Spleen (tissue), 11 donors: Measurements from ENCODE around the gene CHCHD6. TPM values are rescaled to one million over a fixed set of nuclear protein-coding genes. Genes with fewer than 3 reads are reported as not detected.

Experiments used
- DNase-seq: peaks from one replicate; pipeline ENCODE4 v3.0.0-alpha.2; 2020
- H3K27ac ChIP-seq, 8 donors: fragments of 200-600 bp; sonication (generic) in 7 of 8; 1 replicate in 4 of 8; 2 replicates in 4 of 8; pipeline versions ENCODE4 v1.5.0 to v1.8.0; 2016 to 2021; ENCODE audit warnings: inconsistent platforms in 4 of 8, mild to moderate bottlenecking in 4 of 8, moderate library complexity in 1 of 8
- H3K27me3 ChIP-seq, 7 donors: fragments of 200-600 bp; sonication (generic) in 6 of 7; replicated peaks in 1 of 7; 1 replicate in 4 of 7; 2 replicates in 3 of 7; pipeline versions ENCODE4 v1.5.0 to v1.8.0; 2016 to 2021; ENCODE audit warnings: inconsistent platforms in 3 of 7, mild to moderate bottlenecking in 1 of 7
- H3K36me3 ChIP-seq, 6 donors: fragments of 200-600 bp; sonication (generic) in 5 of 6; 1 replicate in 4 of 6; 2 replicates in 2 of 6; pipeline versions ENCODE4 v1.5.0 to v1.8.0; 2016 to 2021; ENCODE audit warnings: inconsistent platforms in 2 of 6
- H3K4me1 ChIP-seq, 6 donors: fragments of 200-600 bp; sonication (generic) in 5 of 6; 1 replicate in 3 of 6; 2 replicates in 3 of 6; pipeline versions ENCODE4 v1.5.0 to v1.8.0; 2016 to 2021; ENCODE audit warnings: inconsistent platforms in 3 of 6
- H3K4me3 ChIP-seq, 8 donors: fragments of 200-600 bp; sonication (generic) in 7 of 8; 1 replicate in 4 of 8; 2 replicates in 4 of 8; pipeline versions ENCODE4 v1.5.0 to v1.8.0; 2016 to 2021; ENCODE audit warnings: inconsistent platforms in 4 of 8, mild to moderate bottlenecking in 4 of 8, moderate library complexity in 2 of 8
- H3K9me3 ChIP-seq, 8 donors: fragments of 200-600 bp; sonication (generic) in 7 of 8; 1 replicate in 4 of 8; 2 replicates in 4 of 8; pipeline versions ENCODE4 v1.5.0 to v1.8.0; 2016 to 2021; ENCODE audit warnings: inconsistent platforms in 4 of 8
- POLR2A ChIP-seq, 3 donors: fragments of 450-650 bp; IDR thresholded peaks; one replicate each; pipeline ENCODE4 v1.5.1; 2017; ENCODE audit warnings: antibody characterized with exemption in 3 of 3, mild to moderate bottlenecking in 1 of 3
- POLR2AphosphoS5 ChIP-seq, 3 donors: sonication (generic); formaldehyde crosslinking; IDR thresholded peaks; one replicate each; pipeline ENCODE4 v1.5.1; 2017; ENCODE audit warnings: antibody characterized with exemption in 3 of 3
- WGBS, 5 donors: extraction: QIAGEN DNeasy Blood & Tissue Kit in 3 of 5; methylation state at CpG; one replicate each; pipeline versions ENCODE4 v1.1.5 to v1.1.7; 2013 to 2018; 5-methylcytosine and 5-hydroxymethylcytosine counted together
- intact Hi-C: fragments of 100-400 bp; cut with DNase I; formaldehyde crosslinking; loops from one replicate; pipeline ENCODE4 v1.15.0; 2023; ENCODE audit warnings: low total_unique reads
- polyA plus RNA-seq, 3 donors: library from polyadenylated mRNA; stranded (reverse); fragments of 200-250 nt; gene quantifications; one replicate each; pipeline ENCODE4 v1.2.1, GENCODE V29; 2013
- total RNA-seq, 7 donors: library from RNA; depleted of rRNA in 3 of 7; stranded (reverse); fragments of >200 nt in 3 of 7; fragmentation: NEBNext Ultra II Directional in 4 of 7; extraction: Animal tissue kit (Norgen Biotek cat#: 25700) in 4 of 7; gene quantifications; one replicate each; pipeline versions ENCODE4 v1.1.0 to v1.2.1, GENCODE V29; 2016 to 2021
- TF ChIP-seq, protein P1 (sequence below), 11 experiments: fragments of 200-600 bp in 7 of 11; fragments of 450-650 bp in 4 of 11; sonication (generic) in 4 of 11; IDR thresholded peaks in 8 of 11; conservative IDR thresholded peaks in 3 of 11; 1 replicate in 7 of 11; 2 replicates in 4 of 11; pipeline versions ENCODE4 v1.4.0 to v1.8.0; 2016 to 2021; ENCODE audit warnings: antibody characterized with exemption in 11 of 11, inconsistent platforms in 4 of 11, mild to moderate bottlenecking in 1 of 11
- donor health status: healthy with polysubstance abuse.
- donor health status: DM: no; HTN: no; CAD: no; lungs with moderate emphysema.
- donor health status: DM: no; HTN: no; CAD: no.
- donor health status: Bipolar disorder and iron deficiency.
- donor health status: healthy.
- donor health status: DM: no; HTN: no; CAD: no.
- donor health status: DM: yes; HTN: yes; CAD: no.

CHCHD6 gene
- total and polyA plus RNA-seq, 10 donors = 6.3 to 39.1 (median 11.8) TPM

DNA sequence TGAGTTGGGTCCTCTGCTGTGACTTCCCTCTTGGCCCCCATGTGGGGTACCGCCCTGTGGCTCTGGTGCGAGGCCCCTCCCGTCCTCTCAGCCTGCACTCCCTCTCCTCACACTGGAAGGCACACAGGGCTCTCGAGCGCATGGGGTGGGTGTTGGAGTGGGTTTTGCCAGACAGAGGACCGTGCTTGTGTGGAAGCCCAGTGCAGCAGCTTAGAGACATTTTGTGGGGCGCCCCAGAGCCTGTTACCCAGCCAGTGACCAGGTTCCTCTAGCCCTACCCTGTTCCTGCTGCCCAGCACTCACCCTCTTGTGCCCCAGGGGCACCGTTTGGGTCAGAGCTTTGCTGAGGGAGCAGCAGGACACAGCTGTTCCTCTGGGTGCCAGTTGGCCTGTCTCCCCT, 288.7 kb downstream of the CHCHD6 start:
- DNase-seq = no peak
- Histone ChIP-seq H3K27me3 (no peaks in the 10 kb centered on the region), H3K36me3 (peaks cover 0 to 82% (median 20%) of the 10 kb centered on the region in 6 donors), H3K27ac (no peak overlapping the region), H3K4me1 (peaks cover 0 to 59% (median 35%) of the 10 kb centered on the region in 6 donors), H3K9me3 (no peaks in the 10 kb centered on the region), H3K4me3 (no peak overlapping the region)
- intact Hi-C loops = no loop called here
- TF ChIP-seq, protein P1, sequence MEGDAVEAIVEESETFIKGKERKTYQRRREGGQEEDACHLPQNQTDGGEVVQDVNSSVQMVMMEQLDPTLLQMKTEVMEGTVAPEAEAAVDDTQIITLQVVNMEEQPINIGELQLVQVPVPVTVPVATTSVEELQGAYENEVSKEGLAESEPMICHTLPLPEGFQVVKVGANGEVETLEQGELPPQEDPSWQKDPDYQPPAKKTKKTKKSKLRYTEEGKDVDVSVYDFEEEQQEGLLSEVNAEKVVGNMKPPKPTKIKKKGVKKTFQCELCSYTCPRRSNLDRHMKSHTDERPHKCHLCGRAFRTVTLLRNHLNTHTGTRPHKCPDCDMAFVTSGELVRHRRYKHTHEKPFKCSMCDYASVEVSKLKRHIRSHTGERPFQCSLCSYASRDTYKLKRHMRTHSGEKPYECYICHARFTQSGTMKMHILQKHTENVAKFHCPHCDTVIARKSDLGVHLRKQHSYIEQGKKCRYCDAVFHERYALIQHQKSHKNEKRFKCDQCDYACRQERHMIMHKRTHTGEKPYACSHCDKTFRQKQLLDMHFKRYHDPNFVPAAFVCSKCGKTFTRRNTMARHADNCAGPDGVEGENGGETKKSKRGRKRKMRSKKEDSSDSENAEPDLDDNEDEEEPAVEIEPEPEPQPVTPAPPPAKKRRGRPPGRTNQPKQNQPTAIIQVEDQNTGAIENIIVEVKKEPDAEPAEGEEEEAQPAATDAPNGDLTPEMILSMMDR (IDR thresholded peaks at IDR 0.05 in 8 of 11, conservative IDR thresholded peaks at IDR 0.05 in 3 of 11) = no peak
- no peak for TF ChIP-seq POLR2A (IDR thresholded peaks at IDR 0.05)
- no peak for TF ChIP-seq POLR2AphosphoS5 (IDR thresholded peaks at IDR 0.05)
- 66 to 87% (median 85%) methylated on average over 2 to 8 of the region's 8 CpGs for WGBS, 5 donors

DNA sequence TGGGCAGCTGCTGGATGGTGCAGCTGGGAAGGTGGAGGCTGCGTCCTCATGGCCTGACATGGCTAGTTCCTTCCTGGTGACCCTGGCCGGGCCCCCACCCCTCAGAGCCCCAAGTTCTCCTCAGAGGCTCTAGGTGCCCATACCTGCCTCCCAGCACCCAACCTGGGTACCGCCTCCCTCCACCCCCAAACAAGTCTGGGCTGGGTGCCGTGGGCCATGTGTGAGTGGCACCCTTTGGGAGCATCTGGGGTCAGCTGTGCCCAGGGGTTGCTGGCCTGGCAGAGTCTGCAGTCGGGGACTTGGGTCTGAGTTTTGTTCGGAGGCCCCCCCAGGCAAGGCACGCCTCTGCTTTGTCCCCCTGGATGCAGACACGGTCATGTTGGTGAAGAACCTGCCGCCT, 289.4 kb downstream of the CHCHD6 start:
- no peak for DNase-seq
- intact Hi-C loops = no loop called here
- peaks cover 0 to 57% (median 34%) of the 10 kb centered on the region in 6 donors for H3K4me1 ChIP-seq
- H3K4me3 ChIP-seq = no peak overlapping the region
- H3K36me3 ChIP-seq = peaks cover 0 to 79% (median 20%) of the 10 kb centered on the region in 6 donors
- H3K27me3 ChIP-seq = no peaks in the 10 kb centered on the region
- no peaks in the 10 kb centered on the region for H3K9me3 ChIP-seq
- TF ChIP-seq POLR2A (IDR thresholded peaks at IDR 0.05) = no peak
- TF ChIP-seq, protein P1 (IDR thresholded peaks at IDR 0.05 in 8 of 11, conservative IDR thresholded peaks at IDR 0.05 in 3 of 11) = no peak
- no peak for TF ChIP-seq POLR2AphosphoS5 (IDR thresholded peaks at IDR 0.05)
- H3K27ac ChIP-seq = no peak overlapping the region
- WGBS, 5 donors = 86 to 90% (median 89%) methylated on average over 7 to 9 of the region's 9 CpGs

DNA sequence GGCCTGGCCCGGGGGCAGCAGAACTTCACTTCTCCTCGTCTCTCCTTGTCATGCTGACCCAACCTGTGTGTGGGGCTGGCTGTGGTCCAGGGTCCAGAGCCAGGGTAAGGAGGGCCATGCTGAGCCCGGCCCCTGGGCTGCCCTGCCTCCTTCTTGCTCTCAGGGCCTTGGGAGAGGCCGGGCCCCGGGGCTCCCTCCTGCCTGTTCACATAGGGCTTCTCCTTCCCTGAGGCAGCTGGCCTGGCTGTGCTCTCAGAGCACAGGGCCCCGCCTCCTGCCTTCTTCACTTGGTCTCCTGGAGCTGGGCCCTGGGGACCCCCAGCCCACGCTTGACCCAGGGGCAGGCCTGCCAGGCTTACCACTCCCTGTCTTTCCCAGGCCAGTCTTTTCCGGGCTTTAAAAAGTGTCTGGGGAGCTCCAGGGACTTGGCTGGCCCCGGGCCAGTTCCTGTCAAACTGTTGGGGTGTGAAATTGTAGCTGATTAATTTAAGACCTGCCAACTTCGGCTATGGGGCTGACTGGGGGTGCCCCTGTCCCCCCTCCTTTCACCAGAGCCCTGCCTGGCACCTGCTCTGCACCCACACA, 290.7 kb downstream of the CHCHD6 start:
- no peaks in the 10 kb centered on the region for H3K27me3 ChIP-seq
- H3K36me3 ChIP-seq = peaks cover 0 to 65% (median 8%) of the 10 kb centered on the region in 6 donors
- no peak overlapping the region for H3K4me3 ChIP-seq
- intact Hi-C loops = no loop called here
- no peak for DNase-seq
- WGBS, 5 donors = 24 to 72% (median 52%) methylated on average over 9 to 10 of the region's 10 CpGs
- H3K27ac ChIP-seq = peak overlapping the region in 5 of 8 donors; percentile 27 to 58 (median 41)
- no peaks in the 10 kb centered on the region for H3K9me3 ChIP-seq
- TF ChIP-seq POLR2AphosphoS5 (IDR thresholded peaks at IDR 0.05) = no peak
- TF ChIP-seq, protein P1 (IDR thresholded peaks at IDR 0.05 in 8 of 11, conservative IDR thresholded peaks at IDR 0.05 in 3 of 11) = no peak
- H3K4me1 ChIP-seq = peaks cover 0 to 67% (median 39%) of the 10 kb centered on the region in 6 donors

DNA sequence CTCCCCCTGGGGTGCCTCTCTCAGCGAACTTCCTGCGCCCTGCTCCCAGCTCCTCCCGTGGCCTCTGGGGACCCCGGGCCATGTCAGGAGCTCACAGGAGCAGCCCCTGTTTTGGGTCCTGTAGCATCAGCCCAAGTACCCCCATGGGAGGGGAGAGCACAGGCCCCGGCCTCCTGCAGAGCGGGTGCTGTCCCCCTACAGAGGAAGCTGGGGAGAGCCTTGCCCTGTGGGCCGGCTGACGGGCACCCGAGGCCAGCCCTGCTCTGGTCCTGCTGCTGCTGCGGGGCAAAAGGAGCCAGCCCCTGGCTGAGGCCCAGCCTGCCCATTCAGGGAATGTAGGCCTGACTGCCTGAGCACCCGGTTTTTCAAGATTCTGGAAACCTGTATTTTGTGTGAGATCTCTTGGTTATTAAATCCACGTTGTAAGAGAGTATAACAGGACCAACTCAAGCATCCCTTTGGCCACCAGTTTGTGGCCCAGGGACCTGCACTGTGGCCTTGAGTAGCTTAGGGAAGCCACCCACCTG, 291.3 kb downstream of the CHCHD6 start:
- H3K27me3 ChIP-seq = no peaks in the 10 kb centered on the region
- peaks cover 0 to 60% (median 3%) of the 10 kb centered on the region in 6 donors for H3K36me3 ChIP-seq
- no peak for DNase-seq
- H3K4me3 ChIP-seq = no peak overlapping the region
- TF ChIP-seq POLR2AphosphoS5 (IDR thresholded peaks at IDR 0.05) (peak in 1 of 3 donors; percentile 3), POLR2A (IDR thresholded peaks at IDR 0.05) (no peak)
- 42 to 69% (median 61%) methylated on average over 3 to 12 of the region's 12 CpGs for WGBS, 5 donors
- H3K27ac ChIP-seq = peak overlapping the region in 5 of 8 donors; percentile 27 to 58 (median 41)
- no peaks in the 10 kb centered on the region for H3K9me3 ChIP-seq
- intact Hi-C loops = no loop called here
- H3K4me1 ChIP-seq = peaks cover 0 to 73% (median 41%) of the 10 kb centered on the region in 6 donors
